Skeletal muscle cell (primary cell): Measurements from ENCODE around the gene RAB33A.

ENCODE experiments used
- DNase-seq: peaks from one replicate; pipeline ENCODE4 v3.0.0-alpha.2; 2010; ENCODE audit warnings: low read depth
- H3K4me3 ChIP-seq: 2 replicates; pipeline ENCODE4 v1.5.1; 2011; ENCODE audit warnings: low read depth, mild to moderate bottlenecking, control low read depth, low read length, moderate library complexity

Gene RAB33A

DNA sequence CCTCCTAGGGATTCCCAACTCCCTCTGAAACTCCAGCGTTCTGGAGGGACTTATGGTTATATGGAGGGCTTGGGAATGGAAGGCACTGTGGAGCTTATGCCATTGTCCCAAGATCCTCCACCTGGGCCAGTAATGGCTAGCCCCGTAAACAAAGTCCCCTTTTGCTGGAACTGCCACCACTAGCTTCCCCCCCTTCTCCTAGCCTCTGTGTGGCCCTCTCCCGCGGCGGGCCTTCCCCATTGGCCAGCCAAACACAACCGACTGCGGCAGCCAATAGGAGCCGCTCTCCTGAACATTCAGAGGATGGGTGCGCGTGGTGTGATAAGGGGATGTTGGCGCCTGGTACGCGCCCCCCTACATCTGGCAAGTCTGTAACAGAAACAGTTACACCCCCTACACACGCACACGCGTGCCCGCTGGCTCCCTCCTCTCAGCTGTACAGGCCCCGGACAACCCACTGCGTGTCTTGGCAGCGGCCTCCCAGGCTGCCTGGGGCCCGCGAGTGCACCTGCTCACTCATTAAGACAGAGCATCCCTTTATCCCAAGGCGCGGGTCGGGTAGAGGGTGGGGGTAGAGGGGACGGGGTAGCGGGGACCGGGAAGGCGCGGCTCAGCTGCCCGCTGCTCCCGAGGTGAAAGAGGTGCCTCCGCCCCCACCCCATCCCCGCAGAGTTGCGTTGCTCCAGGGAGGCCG lies 863 bp upstream of the RAB33A start:
- no peak for DNase-seq
- peak overlapping the region; percentile 49 for H3K4me3 ChIP-seq

DNA sequence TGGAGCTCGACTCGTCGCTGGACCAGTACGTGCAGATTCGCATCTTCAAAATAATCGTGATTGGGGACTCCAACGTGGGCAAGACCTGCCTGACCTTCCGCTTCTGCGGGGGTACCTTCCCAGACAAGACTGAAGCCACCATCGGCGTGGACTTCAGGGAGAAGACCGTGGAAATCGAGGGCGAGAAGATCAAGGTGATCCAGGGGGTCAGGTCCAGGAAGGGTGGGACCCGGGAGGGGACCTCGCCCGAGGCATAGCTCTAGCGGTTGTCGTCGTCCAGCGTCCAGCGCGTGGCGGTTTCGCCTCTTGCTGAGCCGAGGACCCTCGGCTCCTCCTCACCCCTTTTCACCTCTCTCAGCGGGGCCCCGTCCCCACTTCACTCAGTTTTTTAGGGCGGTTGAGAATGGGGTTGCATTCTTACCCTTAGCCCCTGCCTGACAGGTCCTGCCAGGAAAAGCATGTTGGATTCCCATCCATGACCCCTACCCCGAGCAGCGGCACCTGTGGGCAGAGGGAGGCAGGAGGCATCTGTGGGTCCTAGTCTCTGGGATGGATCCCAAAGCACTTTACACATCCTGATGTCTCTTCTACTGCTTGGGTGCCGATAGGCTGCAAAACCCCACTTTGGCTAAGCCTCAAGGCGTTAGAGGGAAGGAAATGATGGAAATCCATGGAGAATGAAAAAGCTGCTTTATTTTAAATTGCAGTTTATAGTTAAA lies 524 bp downstream of the RAB33A start:
- no peak for DNase-seq
- peak overlapping the region; percentile 49 for H3K4me3 ChIP-seq

DNA sequence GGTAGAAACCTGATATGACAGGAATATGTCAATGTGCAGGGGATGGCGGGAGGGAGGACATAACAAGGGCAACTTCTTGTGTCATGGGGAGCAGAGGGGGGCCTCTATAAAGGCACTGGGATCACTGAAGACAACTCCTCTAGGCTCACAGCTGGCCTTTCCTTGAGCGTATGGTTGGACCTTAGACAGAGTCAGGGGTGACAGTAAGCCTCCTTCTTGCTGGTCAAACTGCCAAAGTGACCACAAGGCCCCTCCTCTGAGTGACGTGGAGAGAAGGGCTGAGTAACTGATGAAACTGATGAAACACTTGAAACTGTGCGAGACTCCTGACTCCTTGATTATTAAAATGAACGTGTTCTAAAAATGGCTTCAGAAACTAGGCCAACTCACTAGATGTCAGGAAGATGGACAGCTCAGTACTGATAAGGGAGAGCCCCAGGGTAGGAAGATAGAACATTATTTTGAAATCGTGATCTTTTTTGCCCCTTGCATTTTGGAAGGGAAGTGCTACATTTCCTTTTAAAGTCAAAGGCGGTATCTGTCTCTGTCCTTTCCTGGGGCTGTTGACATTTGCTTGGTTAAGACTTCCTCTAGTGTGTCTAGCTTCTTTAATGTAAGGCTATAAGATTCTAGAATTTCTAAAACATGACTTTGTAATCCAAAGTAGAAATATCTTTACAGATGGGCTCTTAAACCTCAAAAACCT lies 1.6 kb downstream of the RAB33A start:
- DNase-seq, result no peak
- no peak overlapping the region for H3K4me3 ChIP-seq

- H3K4me3 ChIP-seq, result no peak overlapping the region
- no peak for DNase-seq
Measured at GRCh38 chrX:130174045-130174704, 2.4 kb downstream of the RAB33A start.

- H3K4me3 ChIP-seq, result no peak overlapping the region
- no peak for DNase-seq
Measured at GRCh38 chrX:130174937-130175336, 3.2 kb downstream of the RAB33A start.

DNA sequence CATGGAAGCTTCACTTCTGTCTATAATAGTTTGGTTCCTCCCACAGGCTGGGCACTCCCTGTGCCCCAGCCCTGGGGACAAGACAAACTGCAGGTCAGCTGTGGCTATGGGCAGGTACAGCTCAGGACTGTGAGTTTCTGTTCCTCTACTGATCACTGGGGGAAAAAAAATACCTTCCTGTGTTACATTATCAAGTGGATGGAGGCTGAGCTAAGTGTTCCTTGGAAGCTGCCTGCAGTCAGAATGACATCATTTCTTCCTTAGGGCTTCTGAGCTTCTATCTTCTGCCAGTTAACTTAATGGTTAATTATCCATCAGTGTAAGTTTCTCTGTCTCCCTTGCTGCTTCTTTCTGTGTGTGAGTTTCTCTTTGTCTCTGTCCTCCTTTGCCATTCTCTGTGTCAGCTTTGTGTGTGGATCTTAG lies 4.6 kb downstream of the RAB33A start:
- H3K4me3 ChIP-seq, result no peak overlapping the region
- no peak for DNase-seq

GRCh38 chrX:130176942-130177341 lies 5.2 kb downstream of the RAB33A start:
- DNase-seq, result no peak
- no peak overlapping the region for H3K4me3 ChIP-seq

DNA sequence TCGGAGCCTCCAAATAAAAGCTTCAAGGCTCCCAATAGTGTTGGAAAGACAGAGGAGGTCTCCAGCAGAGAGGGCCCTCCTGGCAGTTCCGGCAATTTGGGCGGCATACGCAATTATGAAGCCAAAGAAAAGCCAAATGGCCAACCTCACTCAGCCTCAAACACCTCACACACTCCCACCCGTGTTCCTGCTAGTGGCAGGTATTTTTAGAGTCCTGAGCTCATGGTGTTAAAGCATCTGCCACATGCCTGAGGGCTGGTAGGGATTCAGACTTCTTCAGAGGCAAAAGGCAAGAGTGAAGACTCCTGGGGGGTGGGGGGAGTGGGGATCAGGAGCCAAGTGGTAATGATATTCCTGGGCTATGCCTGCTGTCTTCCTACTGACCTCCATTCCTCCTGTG lies 7.4 kb downstream of the RAB33A start:
- no peak for DNase-seq
- no peak overlapping the region for H3K4me3 ChIP-seq

DNA sequence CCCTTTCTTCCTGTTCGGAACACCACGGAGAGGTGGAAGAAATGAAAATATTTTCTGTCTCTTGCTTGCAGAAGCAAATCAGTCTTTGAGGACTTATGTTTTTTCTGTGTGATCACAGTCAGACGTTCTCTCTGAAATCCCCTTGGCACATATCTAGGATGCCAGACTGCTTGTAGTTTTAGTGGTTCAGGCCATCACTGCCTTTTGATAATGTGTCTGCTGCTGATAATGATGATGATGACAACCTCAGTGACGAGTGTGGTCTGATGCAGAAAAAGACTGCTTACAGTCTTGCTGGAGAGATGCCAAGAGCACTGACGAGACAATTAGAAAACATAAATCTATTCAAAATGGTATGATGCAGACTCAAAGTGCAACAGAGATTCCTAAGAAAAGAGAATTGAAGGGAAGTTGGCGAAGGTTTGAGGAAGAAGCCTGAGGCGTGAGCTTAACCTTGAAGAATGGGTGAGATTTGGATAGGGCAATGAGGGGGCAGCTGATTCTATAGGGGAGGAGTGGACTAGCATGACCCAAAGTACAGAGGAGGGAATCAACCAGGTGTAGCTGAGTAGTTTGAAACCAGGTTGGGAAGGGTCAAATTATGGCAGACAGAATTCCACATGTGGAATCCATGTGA lies 7.9 kb downstream of the RAB33A start:
- H3K4me3 ChIP-seq, result no peak overlapping the region
- no peak for DNase-seq

DNA sequence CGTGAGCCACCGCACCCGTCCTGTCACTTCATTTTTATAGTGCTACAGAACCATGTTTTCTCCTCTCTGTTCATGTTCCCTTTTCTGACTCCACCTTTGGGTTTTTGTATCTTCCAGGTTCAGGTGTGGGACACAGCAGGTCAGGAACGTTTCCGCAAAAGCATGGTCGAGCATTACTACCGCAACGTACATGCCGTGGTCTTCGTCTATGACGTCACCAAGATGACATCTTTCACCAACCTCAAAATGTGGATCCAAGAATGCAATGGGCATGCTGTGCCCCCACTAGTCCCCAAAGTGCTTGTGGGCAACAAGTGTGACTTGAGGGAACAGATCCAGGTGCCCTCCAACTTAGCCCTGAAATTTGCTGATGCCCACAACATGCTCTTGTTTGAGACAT lies 12.4 kb downstream of the RAB33A start:
- no peak overlapping the region for H3K4me3 ChIP-seq
- no peak for DNase-seq

- DNase-seq, result no peak
- no peak overlapping the region for H3K4me3 ChIP-seq
Measured at GRCh38 chrX:130184857-130185256, 13.1 kb downstream of the RAB33A start.

DNA sequence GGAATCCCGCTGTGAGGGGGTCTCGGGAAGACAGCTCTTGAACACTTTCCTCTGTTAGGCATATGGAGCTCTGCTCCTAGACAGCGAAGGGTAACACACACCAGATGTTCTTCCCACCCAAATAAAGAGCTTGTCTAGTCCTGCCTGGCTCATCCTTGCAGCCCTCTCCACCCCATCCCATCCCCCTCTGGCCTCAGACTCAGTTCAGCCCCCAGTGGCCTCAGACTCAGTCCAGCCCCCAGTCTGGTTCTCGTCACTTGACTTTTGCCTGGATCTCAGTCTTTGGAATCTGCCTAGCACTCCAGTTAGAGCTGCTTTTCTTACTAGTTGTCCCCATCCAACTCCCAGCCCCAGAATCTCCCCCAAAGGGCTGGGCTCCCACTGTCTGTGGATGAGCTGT lies 14.9 kb downstream of the RAB33A start:
- DNase-seq, result no peak
- no peak overlapping the region for H3K4me3 ChIP-seq

DNA sequence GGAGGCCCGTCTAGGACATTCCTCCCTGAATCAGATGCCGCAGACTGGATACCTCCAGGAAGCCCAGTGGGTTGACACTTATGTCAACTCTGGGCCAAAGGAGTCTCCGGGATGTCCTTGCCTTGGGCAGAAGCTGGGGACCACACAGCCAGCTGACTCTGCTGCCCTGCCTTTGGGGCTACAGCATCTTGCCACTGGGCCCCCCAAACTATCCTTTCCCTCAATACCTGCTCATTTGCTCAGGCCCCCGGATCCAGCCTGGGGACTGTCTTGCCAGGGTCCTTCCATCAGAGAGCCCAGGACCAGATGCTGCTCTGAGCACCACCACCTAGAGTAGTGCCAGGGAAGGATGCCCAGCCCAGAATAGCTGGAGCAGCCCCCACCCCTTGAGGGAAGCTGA lies 19.0 kb downstream of the RAB33A start:
- H3K4me3 ChIP-seq, result no peak overlapping the region
- no peak for DNase-seq

DNA sequence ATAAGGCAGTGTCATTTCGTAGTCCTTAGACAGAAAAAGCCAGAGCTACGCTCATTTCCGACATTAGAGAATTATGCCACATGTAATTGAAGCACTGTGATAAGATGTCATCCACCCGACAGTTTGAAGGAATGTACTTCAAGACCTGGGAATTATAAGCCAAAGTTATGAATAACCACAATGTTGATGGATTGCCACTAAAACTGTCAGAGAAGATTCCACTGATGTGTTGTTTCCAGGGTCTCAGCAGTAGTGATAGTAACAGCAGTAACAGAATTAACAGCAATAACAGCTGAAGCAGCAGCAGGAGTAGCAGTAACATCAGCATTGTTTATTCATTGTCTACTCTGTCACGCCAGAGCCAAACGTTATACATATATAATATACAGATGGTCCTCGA lies 24.7 kb downstream of the RAB33A start:
- no peak overlapping the region for H3K4me3 ChIP-seq
- no peak for DNase-seq

GRCh38 chrX:130197464-130197863 lies 25.7 kb downstream of the RAB33A start:
- DNase-seq, result no peak

GRCh38 chrX:130204647-130205046 lies 32.9 kb downstream of the RAB33A start:
- DNase-seq, result no peak
- no peak overlapping the region for H3K4me3 ChIP-seq

More at GRCh38 chrX:130197464-130197863, 25.7 kb downstream of the RAB33A start:
- no peak overlapping the region for H3K4me3 ChIP-seq

DNA sequence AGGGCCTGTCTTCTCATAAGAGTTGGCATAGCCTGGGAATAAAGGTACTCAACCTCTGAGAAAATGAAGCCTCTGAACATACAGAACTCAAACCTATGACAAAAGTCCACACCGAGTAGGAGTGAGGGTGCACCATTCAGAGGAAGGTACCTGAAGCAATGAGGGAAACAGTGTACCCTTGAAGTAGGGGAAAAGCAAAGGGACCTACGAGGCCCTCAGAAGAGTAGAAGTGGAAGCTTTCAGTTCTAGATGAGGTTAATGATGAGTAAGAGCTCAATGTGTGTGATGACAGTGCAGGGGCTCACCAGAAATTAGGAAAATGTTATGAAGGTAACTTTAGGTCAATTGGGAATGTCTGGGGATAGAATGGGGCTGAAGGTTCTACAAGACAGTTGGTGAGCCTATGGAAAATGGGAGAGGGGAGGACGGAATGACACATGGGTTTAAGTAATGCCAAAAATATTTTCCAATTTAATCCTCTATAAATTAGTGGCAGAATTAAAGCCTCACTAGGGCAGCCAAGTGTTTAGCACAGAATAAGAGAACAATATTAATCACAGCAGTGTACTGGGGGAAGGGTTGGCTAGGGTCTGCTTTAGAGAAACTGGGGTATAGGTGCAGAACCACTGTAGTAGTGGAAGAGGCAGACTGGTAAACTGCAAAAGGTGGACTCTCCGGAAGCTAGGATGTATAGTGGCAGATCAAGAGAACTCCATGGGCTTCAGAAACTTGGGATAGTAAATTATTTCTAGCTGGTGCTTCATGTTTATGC lies 39.8 kb downstream of the RAB33A start:
- no peak for DNase-seq
- no peak overlapping the region for H3K4me3 ChIP-seq

DNA sequence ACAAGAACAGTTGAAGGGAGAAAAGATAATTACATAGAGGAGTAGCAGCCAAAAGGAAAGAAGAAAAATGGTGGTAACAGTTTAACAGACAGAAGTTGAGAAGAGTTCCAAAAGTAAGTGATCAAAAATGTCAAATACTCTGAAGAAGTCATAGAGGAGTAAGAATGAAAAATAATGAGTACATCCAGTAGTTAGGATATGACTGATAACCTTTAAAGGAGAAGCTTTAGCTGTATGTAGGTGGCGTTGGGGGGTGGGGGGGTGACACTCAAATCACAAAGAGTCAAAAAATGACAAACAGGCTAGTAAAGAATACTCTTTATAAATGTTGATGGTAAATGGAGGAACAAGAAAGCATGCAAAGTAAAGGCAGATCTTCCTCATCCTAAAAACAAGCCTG lies 40.6 kb downstream of the RAB33A start:
- H3K4me3 ChIP-seq, result no peak overlapping the region
- no peak for DNase-seq

GRCh38 chrX:130213376-130213775 lies 41.6 kb downstream of the RAB33A start:
- DNase-seq, result no peak
- H3K4me3 ChIP-seq, result no peak overlapping the region
